SK-N-MC (cell line): Measurements from ENCODE around the gene TNIP1.

Experiments
- DNase-seq: peaks from one replicate; pipeline ENCODE4 v3.0.0-alpha.2; 2011; ENCODE audit warnings: low read depth, low spot score
- H3K27ac ChIP-seq: fragments of 200-600 bp; sonication (generic); 2 replicates; pipeline ENCODE4 v1.5.1; 2016; ENCODE audit warnings: mixed run types
- H3K36me3 ChIP-seq: fragments of 200-600 bp; sonication (generic); 2 replicates; pipeline ENCODE4 v1.6.1; 2017; ENCODE audit warnings: antibody characterized with exemption, low read length, mixed read lengths; ENCODE audit not compliant: insufficient read depth
- H3K4me3 ChIP-seq: fragments of 200-600 bp; sonication (generic); 2 replicates; pipeline ENCODE4 v1.5.1; 2016
- H3K9ac ChIP-seq: fragments of 200-600 bp; sonication (generic); 2 replicates; pipeline ENCODE4 v1.8.0; 2017; ENCODE audit warnings: mixed run types, mixed read lengths; ENCODE audit not compliant: insufficient read length
- H3K9me3 ChIP-seq: fragments of 200-600 bp; sonication (generic); 2 replicates; pipeline ENCODE4 v1.6.1; 2017; ENCODE audit warnings: low read depth, mild to moderate bottlenecking, antibody characterized with exemption, low read length, moderate library complexity, mixed read lengths
- EZH2 ChIP-seq: fragments of 200-600 bp; sonication (generic); IDR thresholded peaks from one replicate; pipeline ENCODE4 v1.6.1; 2017; ENCODE audit warnings: antibody characterized with exemption
- FOXP2 ChIP-seq: optimal IDR thresholded peaks from 2 replicates; pipeline ENCODE3; 2011; ENCODE audit warnings: mild to moderate bottlenecking, moderate library complexity; ENCODE audit not compliant: insufficient read depth; ENCODE audit errors: extremely low read length, control extremely low read depth
- POLR2AphosphoS5 ChIP-seq: IDR thresholded peaks from 2 replicates; pipeline ENCODE4 v1.6.1; 2012; ENCODE audit warnings: mild to moderate bottlenecking, low read depth, low read length, borderline replicate concordance

TNIP1 gene

GRCh38 chr5:151092762-151093161 is 11.9 kb upstream of the TNIP1 start:
- Histone ChIP-seq H3K9ac (no peak overlapping the region), H3K27ac (no peak overlapping the region), H3K9me3 (no peaks in the 10 kb centered on the region), H3K4me3 (no peak overlapping the region), H3K36me3 (no peaks in the 10 kb centered on the region)
- DNase-seq = no peak
- TF ChIP-seq FOXP2 (no peak), EZH2 (no peak), POLR2AphosphoS5 (no peak)

GRCh38 chr5:151089726-151090125 is 8.9 kb upstream of the TNIP1 start:
- Histone ChIP-seq H3K27ac (no peak overlapping the region), H3K9ac (no peak overlapping the region), H3K4me3 (no peak overlapping the region), H3K9me3 (no peaks in the 10 kb centered on the region), H3K36me3 (no peaks in the 10 kb centered on the region)
- DNase-seq = no peak
- TF ChIP-seq FOXP2 = no peak
- TF ChIP-seq POLR2AphosphoS5 = no peak
- TF ChIP-seq EZH2 = no peak

- Histone ChIP-seq H3K9ac (no peak overlapping the region), H3K4me3 (no peak overlapping the region), H3K27ac (no peak overlapping the region), H3K9me3 (no peaks in the 10 kb centered on the region), H3K36me3 (no peaks in the 10 kb centered on the region)
- TF ChIP-seq EZH2 = no peak
- no peak for TF ChIP-seq FOXP2
- no peak for TF ChIP-seq POLR2AphosphoS5
- DNase-seq = no peak
These were observed 8.2 kb upstream of the TNIP1 start for GRCh38 chr5:151088986-151089385.

GRCh38 chr5:151087486-151087885 is 6.7 kb upstream of the TNIP1 start:
- DNase-seq = no peak
- Histone ChIP-seq H3K9ac (no peak overlapping the region), H3K27ac (no peak overlapping the region), H3K9me3 (no peaks in the 10 kb centered on the region), H3K36me3 (no peaks in the 10 kb centered on the region), H3K4me3 (no peak overlapping the region)
- no peak for TF ChIP-seq EZH2
- no peak for TF ChIP-seq POLR2AphosphoS5
- no peak for TF ChIP-seq FOXP2

GRCh38 chr5:151086905-151087360 is 6.1 kb upstream of the TNIP1 start:
- H3K9me3 ChIP-seq = no peaks in the 10 kb centered on the region
- no peaks in the 10 kb centered on the region for H3K36me3 ChIP-seq
- no peak overlapping the region for H3K4me3 ChIP-seq
- TF ChIP-seq POLR2AphosphoS5 = no peak
- no peak for TF ChIP-seq EZH2
- no peak for TF ChIP-seq FOXP2
- H3K27ac ChIP-seq = no peak overlapping the region
- H3K9ac ChIP-seq = no peak overlapping the region
- DNase-seq = no peak

- no peak for DNase-seq
These were observed 5.5 kb upstream of the TNIP1 start for GRCh38 chr5:151086192-151086869.

GRCh38 chr5:151085517-151086041 is 4.7 kb upstream of the TNIP1 start:
- H3K9me3 ChIP-seq = no peaks in the 10 kb centered on the region
- H3K4me3 ChIP-seq = no peak overlapping the region
- no peak overlapping the region for H3K9ac ChIP-seq
- H3K36me3 ChIP-seq = no peaks in the 10 kb centered on the region
- no peak overlapping the region for H3K27ac ChIP-seq
- no peak for TF ChIP-seq FOXP2
- no peak for TF ChIP-seq EZH2
- no peak for TF ChIP-seq POLR2AphosphoS5
- no peak for DNase-seq

More at GRCh38 chr5:151086192-151086869, 5.5 kb upstream of the TNIP1 start:
- TF ChIP-seq POLR2AphosphoS5 (no peak), FOXP2 (no peak), EZH2 (no peak)
- no peak overlapping the region for H3K4me3 ChIP-seq
- H3K36me3 ChIP-seq = no peaks in the 10 kb centered on the region
- H3K9me3 ChIP-seq = no peaks in the 10 kb centered on the region
- no peak overlapping the region for H3K27ac ChIP-seq
- no peak overlapping the region for H3K9ac ChIP-seq

GRCh38 chr5:151084363-151084762 is 3.5 kb upstream of the TNIP1 start:
- Histone ChIP-seq H3K9ac (no peak overlapping the region), H3K27ac (no peak overlapping the region), H3K9me3 (no peaks in the 10 kb centered on the region), H3K4me3 (no peak overlapping the region), H3K36me3 (no peaks in the 10 kb centered on the region)
- no peak for TF ChIP-seq POLR2AphosphoS5
- no peak for TF ChIP-seq FOXP2
- no peak for TF ChIP-seq EZH2
- no peak for DNase-seq

GRCh38 chr5:151083081-151083676 is 2.3 kb upstream of the TNIP1 start:
- Histone ChIP-seq H3K27ac (no peak overlapping the region), H3K9ac (no peak overlapping the region), H3K4me3 (no peak overlapping the region), H3K9me3 (no peaks in the 10 kb centered on the region), H3K36me3 (no peaks in the 10 kb centered on the region)
- no peak for TF ChIP-seq FOXP2
- no peak for TF ChIP-seq POLR2AphosphoS5
- TF ChIP-seq EZH2 = no peak
- no peak for DNase-seq
